Measurements from ENCODE around the gene SMTN. TPM values are rescaled to one million over a fixed set of nuclear protein-coding genes. Genes with fewer than 3 reads are reported as not detected.

The SMTN gene
- total and polyA plus RNA-seq, 8 donors, result 25.5 to 77.4 (median 40.0) TPM

DNA sequence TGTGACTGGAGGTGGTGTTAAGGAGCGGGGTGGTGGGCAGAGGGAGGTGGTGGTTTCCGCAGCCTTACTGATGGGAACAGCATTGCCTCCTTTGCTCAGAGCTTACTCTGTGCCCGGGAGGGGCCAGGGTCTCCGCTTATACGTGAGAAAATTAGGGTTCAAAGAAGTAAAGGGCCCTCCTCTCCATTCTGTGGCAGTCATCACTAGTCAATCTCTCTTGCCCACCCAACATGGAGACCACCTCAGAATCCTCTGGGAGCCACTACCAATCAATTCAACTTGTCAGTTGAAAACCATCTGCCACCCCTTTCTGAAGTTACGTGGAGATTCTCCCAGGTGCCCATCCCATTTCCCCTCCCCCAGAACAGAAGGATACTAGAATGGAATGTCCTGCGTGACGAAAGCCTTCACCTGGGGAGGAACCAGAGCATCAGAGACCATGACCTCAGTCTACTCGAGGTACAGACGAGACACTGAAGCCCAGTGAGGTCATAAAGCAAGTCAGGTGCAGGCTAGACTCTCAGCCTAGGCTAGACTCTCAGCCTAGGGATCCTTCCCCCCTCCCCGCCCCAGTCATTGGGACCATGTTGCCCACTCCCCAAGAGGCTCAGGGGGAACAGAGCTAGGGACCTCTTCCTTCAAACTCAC lies 24.3 kb downstream of the SMTN start:
- H3K4me3 ChIP-seq, result no peak overlapping the region
- H3K27ac ChIP-seq, result peak overlapping the region in 2 of 4 donors; percentile 82 to 91
- peaks cover 0 to 8% (median 0%) of the 10 kb centered on the region in 3 donors for H3K36me3 ChIP-seq
- WGBS, 2 donors, result 75 to 78% methylated on average over 11 of the region's 11 CpGs
- peaks cover 0 to 7% (median 0%) of the 10 kb centered on the region in 3 donors for H3K4me1 ChIP-seq
- ATAC-seq (no peak), FAIRE-seq (no peak), DNase-seq (peak in 2 of 6 donors; percentile 23 to 24)
- TF ChIP-seq, protein P1, sequence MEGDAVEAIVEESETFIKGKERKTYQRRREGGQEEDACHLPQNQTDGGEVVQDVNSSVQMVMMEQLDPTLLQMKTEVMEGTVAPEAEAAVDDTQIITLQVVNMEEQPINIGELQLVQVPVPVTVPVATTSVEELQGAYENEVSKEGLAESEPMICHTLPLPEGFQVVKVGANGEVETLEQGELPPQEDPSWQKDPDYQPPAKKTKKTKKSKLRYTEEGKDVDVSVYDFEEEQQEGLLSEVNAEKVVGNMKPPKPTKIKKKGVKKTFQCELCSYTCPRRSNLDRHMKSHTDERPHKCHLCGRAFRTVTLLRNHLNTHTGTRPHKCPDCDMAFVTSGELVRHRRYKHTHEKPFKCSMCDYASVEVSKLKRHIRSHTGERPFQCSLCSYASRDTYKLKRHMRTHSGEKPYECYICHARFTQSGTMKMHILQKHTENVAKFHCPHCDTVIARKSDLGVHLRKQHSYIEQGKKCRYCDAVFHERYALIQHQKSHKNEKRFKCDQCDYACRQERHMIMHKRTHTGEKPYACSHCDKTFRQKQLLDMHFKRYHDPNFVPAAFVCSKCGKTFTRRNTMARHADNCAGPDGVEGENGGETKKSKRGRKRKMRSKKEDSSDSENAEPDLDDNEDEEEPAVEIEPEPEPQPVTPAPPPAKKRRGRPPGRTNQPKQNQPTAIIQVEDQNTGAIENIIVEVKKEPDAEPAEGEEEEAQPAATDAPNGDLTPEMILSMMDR (IDR thresholded peaks at IDR 0.05), result no peak
- no peaks in the 10 kb centered on the region for H3K9me3 ChIP-seq
- intact Hi-C loops (cut with DNase I), result loop anchor here in 1 of 3 donors (5.0 kb wide), 1 partner anchor 42 kb away; no protein-coding TSS in a partner anchor
- no peaks in the 10 kb centered on the region for H3K27me3 ChIP-seq

DNA sequence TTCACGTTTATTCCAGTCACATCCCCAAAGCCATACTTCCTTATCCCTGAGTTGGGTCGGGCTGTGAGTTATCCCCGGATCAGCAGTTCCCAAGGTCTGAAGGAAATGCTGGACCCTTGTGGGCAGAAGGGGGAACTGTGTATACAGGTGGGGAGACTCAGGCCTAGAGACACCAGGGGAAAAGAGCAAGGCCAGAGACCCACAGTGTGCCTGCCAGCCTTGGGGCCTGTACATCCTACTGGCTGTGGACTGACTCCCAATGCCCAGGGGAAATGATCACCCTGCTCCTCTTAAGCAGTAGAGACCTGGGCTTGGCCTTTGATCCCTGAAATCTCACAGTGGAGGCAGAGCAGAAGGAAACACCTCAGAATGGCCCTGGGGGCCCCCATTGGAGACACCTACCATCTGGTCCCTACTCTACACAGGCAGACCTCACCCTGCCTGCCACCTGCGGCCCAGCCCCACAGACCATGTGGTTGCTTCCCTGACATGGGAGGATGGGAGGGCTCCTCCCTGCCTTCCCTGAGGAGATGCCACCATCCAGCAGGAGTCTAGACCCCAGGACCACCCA lies 25.0 kb downstream of the SMTN start:
- WGBS, 2 donors, result 31 to 47% methylated on average over 4 of the region's 4 CpGs
- peak in 1 of 4 donors; percentile 3 for ATAC-seq
- Histone ChIP-seq H3K4me3 (peak overlapping the region in 3 of 4 donors; percentile 50 to 76 (median 63)), H3K27ac (peak overlapping the region in 3 of 4 donors; percentile 81 to 91 (median 82)), H3K27me3 (no peaks in the 10 kb centered on the region), H3K36me3 (peaks cover 0 to 2% (median 0%) of the 10 kb centered on the region in 3 donors), H3K9me3 (no peaks in the 10 kb centered on the region), H3K4me1 (peaks cover 0 to 7% (median 0%) of the 10 kb centered on the region in 3 donors)
- intact Hi-C loops (cut with DNase I), result loop anchor here in 1 of 3 donors (5.0 kb wide), 1 partner anchor 41 kb away; no protein-coding TSS in a partner anchor
- TF ChIP-seq, protein P1 (IDR thresholded peaks at IDR 0.05), result no peak
- no peak for FAIRE-seq
- DNase-seq, result peak in 4 of 6 donors; percentile 16 to 69 (median 34)

DNA sequence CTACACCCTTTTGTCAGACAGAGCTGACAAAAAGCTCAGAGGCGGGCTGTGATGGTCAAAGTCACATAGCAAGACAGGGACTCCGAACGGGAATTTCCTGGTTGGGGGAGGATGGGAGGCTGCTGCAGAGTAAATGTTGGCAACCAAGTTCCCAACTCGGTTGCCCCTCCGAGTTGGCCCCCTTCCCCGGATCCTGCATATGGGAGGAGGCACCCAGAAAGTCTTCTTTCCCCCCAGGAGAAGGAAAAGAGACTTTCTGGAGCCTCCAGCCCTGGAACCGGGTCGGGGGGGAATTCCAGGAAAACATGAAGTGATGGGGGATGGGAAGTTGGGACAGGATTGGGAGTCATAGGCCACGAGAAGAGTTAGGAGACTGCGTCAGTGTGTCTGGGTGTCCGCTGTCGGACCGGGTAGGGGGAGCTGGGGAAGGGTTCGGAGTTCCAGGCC lies 25.6 kb downstream of the SMTN start:
- ATAC-seq, result peak; percentile 13 to 24 (median 24)
- Histone ChIP-seq H3K4me1 (peaks cover 0 to 7% (median 0%) of the 10 kb centered on the region in 3 donors), H3K27ac (peak overlapping the region; percentile 76 to 91 (median 82)), H3K36me3 (no peaks in the 10 kb centered on the region), H3K9me3 (no peaks in the 10 kb centered on the region), H3K27me3 (no peaks in the 10 kb centered on the region), H3K4me3 (peak overlapping the region; percentile 50 to 76 (median 64))
- FAIRE-seq, result no peak
- TF ChIP-seq, protein P1 (IDR thresholded peaks at IDR 0.05), result no peak
- peak in 3 of 6 donors; percentile 31 to 55 (median 51) for DNase-seq
- WGBS, 2 donors, result 28 to 42% methylated on average over 14 of the region's 14 CpGs
- intact Hi-C loops (cut with DNase I), result loop anchor here in 1 of 3 donors (5.0 kb wide), 1 partner anchor 41 kb away; no protein-coding TSS in a partner anchor

DNA sequence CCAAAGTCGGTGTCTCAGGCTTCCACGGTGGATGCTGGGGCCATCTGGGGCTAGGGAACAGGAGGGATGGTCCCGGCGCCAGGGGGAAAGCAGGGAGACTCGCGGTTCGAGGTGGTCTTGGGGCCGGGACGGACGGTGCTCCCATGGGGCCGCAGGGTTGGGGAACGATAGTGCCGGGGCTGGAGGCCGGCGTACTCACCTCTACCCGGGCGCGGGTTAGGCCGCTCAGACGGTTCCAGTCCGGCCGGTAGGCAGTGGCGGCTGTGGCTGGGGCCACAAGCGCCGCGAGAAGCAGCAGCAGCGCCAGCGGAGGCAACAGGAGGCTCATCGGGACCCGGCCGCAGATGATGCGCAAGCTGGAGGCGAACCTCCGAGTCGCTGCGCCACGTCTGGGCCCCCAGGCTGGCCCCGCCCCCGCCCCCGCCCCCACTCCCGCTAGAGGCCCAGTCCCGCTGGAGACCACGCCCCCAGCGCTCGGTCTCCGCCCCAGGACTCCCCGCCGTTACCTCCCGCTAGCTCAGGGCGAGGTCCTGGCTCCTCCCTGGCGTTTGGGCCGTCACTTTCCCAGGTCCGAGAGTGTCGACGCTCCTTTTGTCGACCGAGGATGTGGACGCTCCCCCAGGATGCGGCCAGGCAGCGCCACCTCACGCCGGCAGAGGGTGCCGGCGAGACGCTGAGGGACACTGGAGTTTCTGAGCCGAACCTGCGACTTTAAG lies 26.2 kb downstream of the SMTN start, which contains the start of gene SELENOM:
Gene SELENOM, minus strand, starts transcription at position 391 of the 716 bp plus-strand sequence. Its CDS starts 63 bp downstream, at position 328.
- intact Hi-C loops (cut with DNase I), result loop anchor here in 1 of 3 donors (5.0 kb wide), 1 partner anchor 40 kb away; no protein-coding TSS in a partner anchor
- no peaks in the 10 kb centered on the region for H3K27me3 ChIP-seq
- no peaks in the 10 kb centered on the region for H3K36me3 ChIP-seq
- TF ChIP-seq, protein P1 (IDR thresholded peaks at IDR 0.05), result peak; percentile 80 to 92 (median 90)
- no peaks in the 10 kb centered on the region for H3K9me3 ChIP-seq
- peak; percentile 92 to 99 (median 98) for DNase-seq
- H3K4me3 ChIP-seq, result peak within 1 kb of the TSS; percentile 50 to 76 (median 64)
- WGBS, 2 donors, result 7 to 9% methylated on average over 39 to 67 of the region's 67 CpGs
- H3K4me1 ChIP-seq, result peaks cover 0 to 7% (median 0%) of the 10 kb centered on the region in 3 donors
- peak; percentile 86 for FAIRE-seq
- H3K27ac ChIP-seq, result peak within 1 kb of the TSS; percentile 76 to 91 (median 82)
- peak; percentile 90 to 96 (median 92) for ATAC-seq

Data from pancreas (tissue), 10 donors.